HG03342 (cell line): Measurements from ENCODE around the gene MIS12.

Experiments
- ATAC-seq: cut with Tn5 transposase; IDR thresholded peaks from one replicate; pipeline ENCODE4 v1.9.1; 2021; ENCODE audit warnings: mild to moderate bottlenecking, moderate library complexity; ENCODE audit not compliant: unreplicated experiment

The MIS12 gene

GRCh38 chr17:5499476-5500231 lies 13.3 kb downstream of the MIS12 start:
- ATAC-seq: no peak

- ATAC-seq: no peak
Observed at GRCh38 chr17:5500247-5500588, 13.9 kb downstream of the MIS12 start.

GRCh38 chr17:5500589-5501391 lies 14.4 kb downstream of the MIS12 start:
- ATAC-seq: no peak

- no peak for ATAC-seq
Observed at GRCh38 chr17:5501685-5502084, 15.3 kb downstream of the MIS12 start.

GRCh38 chr17:5502552-5502951 lies 16.2 kb downstream of the MIS12 start:
- ATAC-seq: no peak

- ATAC-seq: no peak
Observed at GRCh38 chr17:5506307-5506706, 19.9 kb downstream of the MIS12 start.

- no peak for ATAC-seq
Observed at GRCh38 chr17:5508810-5509209, 22.4 kb downstream of the MIS12 start.

- ATAC-seq: no peak
Observed at GRCh38 chr17:5509482-5509881, 23.1 kb downstream of the MIS12 start.

GRCh38 chr17:5510771-5511170 lies 24.4 kb downstream of the MIS12 start:
- no peak for ATAC-seq

GRCh38 chr17:5511401-5512225 lies 25.2 kb downstream of the MIS12 start:
- ATAC-seq: no peak

- ATAC-seq: no peak
Observed at GRCh38 chr17:5513628-5514027, 27.3 kb downstream of the MIS12 start.

GRCh38 chr17:5514976-5515375 lies 28.6 kb downstream of the MIS12 start:
- no peak for ATAC-seq

- no peak for ATAC-seq
Observed at GRCh38 chr17:5516060-5516792, 29.9 kb downstream of the MIS12 start.

GRCh38 chr17:5522476-5522875 lies 36.1 kb downstream of the MIS12 start:
- no peak for ATAC-seq

- ATAC-seq: no peak
Observed at GRCh38 chr17:5523249-5523648, 36.9 kb downstream of the MIS12 start.

- ATAC-seq: no peak
Observed at GRCh38 chr17:5526821-5527598, 40.6 kb downstream of the MIS12 start.

- ATAC-seq: no peak
Observed at GRCh38 chr17:5527601-5528250, 41.4 kb downstream of the MIS12 start.

- ATAC-seq: no peak
Observed at GRCh38 chr17:5530265-5531084, 44.1 kb downstream of the MIS12 start.

- no peak for ATAC-seq
Observed at GRCh38 chr17:5531085-5531418, 44.7 kb downstream of the MIS12 start.
